GM12873 (cell line): ENCODE data around the gene OTULIN.

Source experiments
- TF ChIP-seq, protein P1 (sequence below): IDR thresholded peaks from 2 replicates; pipeline ENCODE4 v1.5.1; 2012; ENCODE audit warnings: low read depth, mild to moderate bottlenecking, moderate library complexity, low read length, control low read depth; ENCODE audit not compliant: insufficient read depth; ENCODE audit errors: missing control alignments

Gene OTULIN

DNA sequence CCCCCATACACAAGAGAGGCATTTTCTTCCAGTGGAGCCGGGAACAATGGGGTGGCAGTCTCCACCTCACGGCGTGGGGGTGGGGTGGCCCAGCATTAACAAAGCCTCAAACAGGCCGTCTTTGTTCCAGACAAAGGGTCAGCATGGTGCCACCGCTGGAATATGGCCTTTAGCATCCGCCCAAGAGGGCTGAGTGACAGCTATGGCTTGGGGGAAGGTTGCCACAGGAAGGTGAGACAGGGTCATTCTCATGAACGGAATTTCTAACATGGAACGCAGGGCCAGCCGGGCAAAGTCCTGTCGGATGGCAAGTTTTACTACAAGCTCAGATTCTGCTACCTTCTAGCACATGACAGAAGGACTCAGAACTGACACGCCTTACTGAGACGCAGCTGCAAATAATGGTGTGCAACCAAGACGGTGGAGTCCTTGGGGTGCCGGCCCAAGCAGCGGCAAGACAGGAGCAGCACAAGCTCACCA is 64.0 kb downstream of the OTULIN start:
- TF ChIP-seq, protein P1, sequence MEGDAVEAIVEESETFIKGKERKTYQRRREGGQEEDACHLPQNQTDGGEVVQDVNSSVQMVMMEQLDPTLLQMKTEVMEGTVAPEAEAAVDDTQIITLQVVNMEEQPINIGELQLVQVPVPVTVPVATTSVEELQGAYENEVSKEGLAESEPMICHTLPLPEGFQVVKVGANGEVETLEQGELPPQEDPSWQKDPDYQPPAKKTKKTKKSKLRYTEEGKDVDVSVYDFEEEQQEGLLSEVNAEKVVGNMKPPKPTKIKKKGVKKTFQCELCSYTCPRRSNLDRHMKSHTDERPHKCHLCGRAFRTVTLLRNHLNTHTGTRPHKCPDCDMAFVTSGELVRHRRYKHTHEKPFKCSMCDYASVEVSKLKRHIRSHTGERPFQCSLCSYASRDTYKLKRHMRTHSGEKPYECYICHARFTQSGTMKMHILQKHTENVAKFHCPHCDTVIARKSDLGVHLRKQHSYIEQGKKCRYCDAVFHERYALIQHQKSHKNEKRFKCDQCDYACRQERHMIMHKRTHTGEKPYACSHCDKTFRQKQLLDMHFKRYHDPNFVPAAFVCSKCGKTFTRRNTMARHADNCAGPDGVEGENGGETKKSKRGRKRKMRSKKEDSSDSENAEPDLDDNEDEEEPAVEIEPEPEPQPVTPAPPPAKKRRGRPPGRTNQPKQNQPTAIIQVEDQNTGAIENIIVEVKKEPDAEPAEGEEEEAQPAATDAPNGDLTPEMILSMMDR = no peak

DNA sequence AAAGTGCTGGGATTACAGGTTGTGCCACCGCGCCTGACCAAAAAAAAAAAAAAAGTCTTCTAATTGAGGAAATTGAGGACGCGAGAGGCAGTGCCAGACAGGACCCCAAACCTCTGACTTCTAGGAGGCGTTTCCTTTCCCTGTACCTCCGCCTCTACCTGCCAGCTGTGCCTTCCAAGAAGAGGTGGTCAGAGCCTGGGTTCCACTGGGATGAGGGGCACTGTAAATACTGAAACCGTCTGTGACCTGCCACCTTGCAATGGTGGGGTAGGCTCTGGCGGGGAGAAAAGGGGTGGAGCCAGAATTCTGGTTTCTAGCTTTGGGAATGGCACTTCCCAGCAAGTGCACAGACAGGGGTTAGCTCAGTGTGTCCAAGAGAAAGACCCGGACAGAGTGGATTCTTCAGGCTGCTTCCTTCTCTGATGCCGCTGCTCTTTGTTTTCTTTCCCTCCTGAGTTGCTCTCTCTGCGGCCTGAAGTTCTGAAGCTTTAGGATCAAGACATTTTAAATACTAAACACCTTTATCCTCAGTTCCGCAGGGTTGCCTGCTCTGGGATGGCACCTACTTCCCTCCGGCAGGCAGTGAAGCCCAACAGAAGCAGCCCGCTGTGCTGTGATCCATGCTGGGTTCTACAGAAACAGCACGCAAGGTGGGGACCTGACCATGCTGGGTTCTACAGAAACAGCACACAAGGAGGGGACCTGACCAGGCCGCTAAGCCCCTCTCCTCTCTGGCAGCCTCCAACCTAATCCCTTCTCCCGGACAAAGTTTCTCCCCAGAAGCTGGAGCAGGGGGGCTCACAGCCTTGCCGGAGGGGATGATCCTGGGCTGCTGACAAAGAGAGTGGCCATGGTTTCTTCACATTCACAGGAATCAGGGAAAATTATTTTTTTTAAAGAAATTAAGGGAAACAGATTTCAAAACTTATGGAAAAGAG is 65.2 kb downstream of the OTULIN start:
- TF ChIP-seq, protein P1 = no peak

DNA sequence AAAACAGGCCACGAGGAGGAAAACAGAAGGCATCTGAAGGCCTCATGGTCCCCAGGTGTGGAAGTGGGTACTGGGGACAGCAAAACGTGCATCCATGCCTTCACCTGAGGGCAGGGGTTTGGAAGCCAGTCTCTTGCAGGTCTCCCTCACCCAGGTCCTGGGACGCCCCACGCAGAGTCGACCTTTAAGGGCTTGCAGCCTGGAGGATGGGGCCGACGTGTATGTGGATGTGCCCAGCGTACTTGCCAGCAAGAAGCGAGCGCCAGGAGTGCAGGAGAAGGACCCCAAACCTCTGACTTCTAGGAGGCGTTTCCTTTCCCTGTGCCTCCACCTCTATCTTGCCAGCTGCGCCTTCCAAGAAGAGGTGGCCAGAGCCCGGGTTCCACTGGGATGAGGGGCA is 65.9 kb downstream of the OTULIN start:
- TF ChIP-seq, protein P1 = no peak

DNA sequence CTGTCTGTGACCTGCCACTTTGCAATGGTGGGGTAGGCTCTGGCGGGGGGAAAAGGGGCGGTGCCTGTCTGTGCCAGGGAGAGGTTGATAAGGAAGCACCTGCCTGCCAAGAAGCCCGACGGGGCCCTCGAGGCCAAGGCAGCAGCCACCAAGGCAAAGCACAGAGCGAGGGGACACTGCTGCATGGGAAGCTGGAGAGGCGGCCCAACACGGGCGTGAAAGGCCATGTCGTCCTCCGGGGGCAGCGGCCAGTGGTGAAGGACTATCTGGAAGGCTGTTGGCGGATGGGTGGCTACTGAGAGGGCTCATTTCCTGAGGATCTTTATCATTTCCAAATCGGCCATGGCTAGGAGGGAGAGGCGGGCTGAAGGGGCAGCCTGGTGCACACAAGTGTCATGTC is 66.4 kb downstream of the OTULIN start:
- TF ChIP-seq, protein P1 = no peak

DNA sequence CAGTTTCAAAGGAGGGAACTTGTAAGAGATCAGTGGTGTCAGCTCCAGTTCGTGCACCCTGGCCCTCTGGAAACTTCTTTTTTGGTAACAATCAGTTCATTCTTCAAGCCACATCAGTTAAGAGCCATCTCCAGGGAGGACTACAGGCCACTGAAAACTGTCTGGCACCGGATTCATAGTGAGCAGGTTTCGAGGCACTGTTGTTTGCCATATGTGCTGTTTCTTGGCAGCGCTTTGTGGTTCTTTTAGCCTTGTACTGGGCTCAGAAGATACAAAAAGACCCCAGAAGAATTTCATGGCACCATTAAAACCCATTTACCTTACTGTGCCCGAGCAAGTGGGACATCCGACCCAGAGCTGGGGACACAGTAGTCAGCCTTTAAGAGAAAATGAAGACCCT is 68.5 kb downstream of the OTULIN start:
- TF ChIP-seq, protein P1 = no peak

DNA sequence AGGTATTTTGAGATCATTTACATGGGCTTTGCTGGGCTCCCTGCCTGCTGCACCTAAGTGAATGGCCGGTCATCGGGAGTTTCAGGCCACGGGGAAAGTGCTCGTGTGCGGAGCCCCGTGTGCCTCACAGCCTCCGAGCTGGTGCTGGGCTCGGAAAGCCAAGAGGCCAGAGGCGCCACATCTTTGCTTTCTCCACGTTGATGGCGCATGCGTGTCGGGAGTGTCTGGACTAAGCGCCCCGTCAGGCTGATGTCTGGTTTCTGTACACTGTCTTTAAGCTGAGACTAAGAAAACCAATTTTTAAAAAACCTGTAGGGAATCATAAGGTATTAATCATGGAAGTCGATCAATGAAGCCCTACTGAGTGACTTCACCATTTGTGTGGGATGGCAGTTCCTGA is 69.1 kb downstream of the OTULIN start:
- TF ChIP-seq, protein P1 = no peak

DNA sequence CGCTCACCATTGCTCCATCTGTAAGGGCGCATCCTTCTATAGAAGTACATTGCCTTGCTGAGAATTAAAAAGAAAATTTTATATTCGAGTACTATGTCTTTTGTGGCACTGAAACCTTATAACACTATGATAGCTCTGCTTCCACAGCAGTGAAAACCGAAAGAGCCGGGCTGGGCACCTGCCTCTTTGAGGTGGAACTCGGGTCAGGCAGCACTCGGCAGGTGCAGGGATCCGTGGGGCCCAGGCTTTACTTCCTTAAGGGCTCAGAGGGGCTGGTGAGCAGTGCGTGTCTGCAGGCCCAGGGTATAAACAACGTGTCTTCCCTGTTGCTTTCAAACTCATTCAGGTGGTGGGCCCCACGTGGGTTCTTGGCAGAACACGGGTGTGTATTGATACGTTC is 69.9 kb downstream of the OTULIN start:
- TF ChIP-seq, protein P1 = no peak
